CD4-positive, alpha-beta T cell (primary cell): ENCODE measurements around the gene SDS. TPM values are rescaled to one million over a fixed set of nuclear protein-coding genes. Genes with fewer than 3 reads are reported as not detected.
A peak's percentile ranks its signal among the peaks of the same experiment; 100 is the strongest.

Experiments used
- ATAC-seq: fragments of 200-7000 bp; cut with Tn5 transposase; one replicate; pipeline ENCODE4 v1.10.0; 2022; ENCODE audit warnings: mild to moderate bottlenecking; ENCODE audit not compliant: poor library complexity
- CTCF ChIA-PET: fragments of 350-600 bp; sonication (Branson Sonifier 250); formaldehyde crosslinking; loops from one replicate; lab custom pipeline; 2021; ENCODE audit warnings: antibody characterized with exemption, inconsistent platforms; lab: Charles Lee
- POLR2A ChIA-PET: fragments of 350-600 bp; sonication (Branson Sonifier 250); formaldehyde crosslinking; loops from one replicate; lab custom pipeline; 2021; ENCODE audit warnings: antibody characterized with exemption, inconsistent platforms; lab: Charles Lee
- DNase-seq, 14 experiments: peaks; one replicate each; pipeline ENCODE4 v3.0.0-alpha.2; 2013 to 2020; ENCODE audit warnings: mixed read lengths in 2 of 14
- H3K27ac ChIP-seq, 2 donors: one replicate each; pipeline versions ENCODE4 v1.5.1 to v1.7.0; 2013; ENCODE audit warnings: low read length in 2 of 2, low read depth in 1 of 2, mild to moderate bottlenecking in 1 of 2
- H3K27me3 ChIP-seq, 2 experiments: 1 replicate in 1 of 2; 2 replicates in 1 of 2; pipeline versions ENCODE4 v1.6.1 to v1.7.0; 2013; ENCODE audit warnings: low read length in 2 of 2, control low read depth in 1 of 2, mild to moderate bottlenecking in 1 of 2, moderate library complexity in 1 of 2; ENCODE audit not compliant: insufficient read depth in 2 of 2, control insufficient read depth in 1 of 2
- H3K36me3 ChIP-seq: one replicate; pipeline ENCODE4 v1.6.1; 2013; ENCODE audit warnings: low read length, control low read depth; ENCODE audit not compliant: insufficient read depth
- H3K4me1 ChIP-seq: one replicate; pipeline ENCODE4 v1.6.1; 2013; ENCODE audit warnings: low read length, control low read depth; ENCODE audit not compliant: insufficient read depth
- H3K4me3 ChIP-seq: one replicate; pipeline ENCODE4 v1.5.1; 2013; ENCODE audit warnings: mild to moderate bottlenecking, low read length, moderate library complexity
- H3K9me3 ChIP-seq, 2 experiments: 1 replicate in 1 of 2; 2 replicates in 1 of 2; pipeline versions ENCODE4 v1.6.1 to v1.7.0; 2013; ENCODE audit warnings: low read length in 2 of 2, mild to moderate bottlenecking in 2 of 2, control low read depth in 1 of 2, moderate library complexity in 1 of 2; ENCODE audit not compliant: control insufficient read depth in 1 of 2, insufficient read depth in 1 of 2
- H3K27ac Mint-ChIP-seq: one replicate; pipeline ENCODE4 v1.8.0; 2020; ENCODE audit warnings: mixed read lengths
- H3K27me3 Mint-ChIP-seq: one replicate; pipeline ENCODE4 v1.8.0; 2021; ENCODE audit warnings: mixed read lengths
- H3K36me3 Mint-ChIP-seq: one replicate; pipeline ENCODE4 v1.8.0; 2021; ENCODE audit warnings: low read depth, mixed read lengths
- H3K4me1 Mint-ChIP-seq: one replicate; pipeline ENCODE4 v1.8.0; 2021; ENCODE audit warnings: low read depth, mixed read lengths
- H3K4me3 Mint-ChIP-seq: one replicate; pipeline ENCODE4 v1.8.0; 2020; ENCODE audit warnings: mild to moderate bottlenecking, mixed read lengths
- H3K9me3 Mint-ChIP-seq: one replicate; pipeline ENCODE4 v1.8.0; 2020; ENCODE audit warnings: mixed read lengths
- CTCF ChIP-seq: fragments of 200-600 bp; IDR thresholded peaks from one replicate; pipeline ENCODE4 v1.8.0; 2022; ENCODE audit warnings: antibody characterized with exemption, mild to moderate bottlenecking
- intact Hi-C, 2 experiments: fragments of 100-400 bp; cut with DNase I in 1 of 2; cut with micrococcal nuclease in 1 of 2; formaldehyde crosslinking; loops; one replicate each; pipeline versions ENCODE4 v1.15.1 to v1.9.0; 2023 to 2025; cut with DNase I, micrococcal nuclease
- total RNA-seq, 174 experiments: library from RNA in 2 of 174; stranded (reverse) in 2 of 174; gene quantifications; one replicate each; pipeline ENCODE4 v1.2.3 and lab custom pipeline; 2021 to 2026

Gene SDS
- total RNA-seq, 2 experiments from 2014 or later, result not detected

- Histone ChIP-seq H3K4me1 (no peaks in the 10 kb centered on the region), H3K36me3 (no peaks in the 10 kb centered on the region), H3K9me3 (peaks cover 0 to 7% of the 10 kb centered on the region in 2 experiments), H3K27ac (no peak overlapping the region), H3K4me3 (no peak overlapping the region), H3K27me3 (peaks cover 4 to 10% of the 10 kb centered on the region in 2 experiments)
- intact Hi-C loops, result no loop called here
- DNase-seq, result peak in 2 of 14 experiments; percentile 23 to 28
- ATAC-seq, result no peak
- CTCF ChIA-PET, result no interaction called here
- Mint-ChIP-seq H3K27ac (no peak overlapping the region), H3K9me3 (peaks cover 3% of the 10 kb centered on the region), H3K4me3 (no peak overlapping the region), H3K4me1 (no peaks in the 10 kb centered on the region), H3K27me3 (peaks cover 26% of the 10 kb centered on the region), H3K36me3 (no peaks in the 10 kb centered on the region)
- TF ChIP-seq CTCF, result no peak
- POLR2A ChIA-PET, result no interaction called here
These were observed 42.0 kb upstream of the SDS start for GRCh38 chr12:113445544-113446171.

- POLR2A ChIA-PET, result no interaction called here
- peaks cover 26% of the 10 kb centered on the region for H3K27me3 Mint-ChIP-seq
- CTCF ChIA-PET, result no interaction called here
These were observed 39.4 kb upstream of the SDS start for GRCh38 chr12:113443030-113443539.

GRCh38 chr12:113440947-113441782, 37.5 kb upstream of the SDS start:
- CTCF ChIA-PET, result no interaction called here
- Histone ChIP-seq H3K9me3 (peaks cover 0 to 6% of the 10 kb centered on the region in 2 experiments), H3K36me3 (no peaks in the 10 kb centered on the region), H3K4me1 (no peaks in the 10 kb centered on the region), H3K4me3 (no peak overlapping the region), H3K27ac (no peak overlapping the region), H3K27me3 (peaks cover 0 to 8% of the 10 kb centered on the region in 2 experiments)
- POLR2A ChIA-PET, result no interaction called here
- intact Hi-C loops, result no loop called here
- H3K27ac Mint-ChIP-seq, result no peak overlapping the region
- ATAC-seq, result no peak
- H3K4me3 Mint-ChIP-seq, result no peak overlapping the region
- H3K4me1 Mint-ChIP-seq, result no peaks in the 10 kb centered on the region
- peaks cover 16% of the 10 kb centered on the region for H3K27me3 Mint-ChIP-seq
- no peak for DNase-seq
- TF ChIP-seq CTCF, result no peak
- H3K36me3 Mint-ChIP-seq, result no peaks in the 10 kb centered on the region
- H3K9me3 Mint-ChIP-seq, result peaks cover 3% of the 10 kb centered on the region

More at GRCh38 chr12:113443030-113443539, 39.4 kb upstream of the SDS start:
- no peak overlapping the region for H3K4me3 Mint-ChIP-seq
- Histone ChIP-seq H3K36me3 (no peaks in the 10 kb centered on the region), H3K27ac (no peak overlapping the region), H3K4me1 (no peaks in the 10 kb centered on the region), H3K4me3 (no peak overlapping the region), H3K27me3 (peaks cover 3 to 10% of the 10 kb centered on the region in 2 experiments), H3K9me3 (peaks cover 0 to 7% of the 10 kb centered on the region in 2 experiments)
- no peaks in the 10 kb centered on the region for H3K36me3 Mint-ChIP-seq
- H3K4me1 Mint-ChIP-seq, result no peaks in the 10 kb centered on the region
- no peak overlapping the region for H3K27ac Mint-ChIP-seq
- ATAC-seq (no peak), DNase-seq (no peak)
- TF ChIP-seq CTCF, result no peak
- H3K9me3 Mint-ChIP-seq, result peaks cover 3% of the 10 kb centered on the region
- intact Hi-C loops, result no loop called here
